HK-2 (cell line): ENCODE data around the gene IGFBP5.

Source experiments
- DNase-seq: peaks from one replicate; pipeline ENCODE4 v3.0.0-alpha.2; 2018; ENCODE audit not compliant: unreplicated experiment

IGFBP5 gene

DNA sequence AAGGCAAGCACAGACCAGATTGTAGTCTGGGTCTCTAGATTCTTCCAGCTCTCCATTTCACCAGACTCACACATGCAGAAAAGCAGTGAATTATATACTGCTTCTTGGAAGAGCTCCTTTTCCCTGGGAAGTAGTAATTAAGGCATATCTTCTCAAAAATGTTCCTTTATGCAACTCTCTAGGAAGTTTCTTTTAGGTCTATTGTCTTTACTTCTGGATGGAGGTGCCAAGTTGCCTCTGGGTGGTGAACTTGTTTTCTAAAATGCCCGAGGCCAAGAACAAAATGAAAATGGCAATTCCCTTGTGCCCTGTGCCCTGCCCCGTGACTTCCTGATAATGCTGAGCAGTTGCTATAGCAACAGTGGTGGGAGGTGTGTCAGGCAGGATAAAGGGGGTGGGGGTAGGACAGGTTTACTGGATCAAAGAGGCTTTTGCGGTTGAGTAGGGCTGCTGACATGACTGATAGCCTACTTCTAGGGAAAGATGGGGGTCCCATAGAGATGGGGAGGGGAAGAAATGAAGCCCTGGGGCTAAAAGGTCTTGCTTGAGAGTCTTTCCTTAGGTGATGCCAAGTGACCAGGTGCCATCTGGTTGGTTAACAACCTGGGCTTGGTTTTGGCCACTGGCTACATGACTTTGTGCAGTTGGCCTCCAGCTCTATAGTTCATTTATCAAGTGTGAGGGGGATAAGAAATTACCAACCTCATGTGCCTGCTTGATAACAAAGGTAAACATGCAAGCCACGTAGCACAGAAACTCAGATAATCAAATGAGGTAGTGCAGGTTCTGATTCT is 50.3 kb downstream of the IGFBP5 start:
- DNase-seq = no peak

DNA sequence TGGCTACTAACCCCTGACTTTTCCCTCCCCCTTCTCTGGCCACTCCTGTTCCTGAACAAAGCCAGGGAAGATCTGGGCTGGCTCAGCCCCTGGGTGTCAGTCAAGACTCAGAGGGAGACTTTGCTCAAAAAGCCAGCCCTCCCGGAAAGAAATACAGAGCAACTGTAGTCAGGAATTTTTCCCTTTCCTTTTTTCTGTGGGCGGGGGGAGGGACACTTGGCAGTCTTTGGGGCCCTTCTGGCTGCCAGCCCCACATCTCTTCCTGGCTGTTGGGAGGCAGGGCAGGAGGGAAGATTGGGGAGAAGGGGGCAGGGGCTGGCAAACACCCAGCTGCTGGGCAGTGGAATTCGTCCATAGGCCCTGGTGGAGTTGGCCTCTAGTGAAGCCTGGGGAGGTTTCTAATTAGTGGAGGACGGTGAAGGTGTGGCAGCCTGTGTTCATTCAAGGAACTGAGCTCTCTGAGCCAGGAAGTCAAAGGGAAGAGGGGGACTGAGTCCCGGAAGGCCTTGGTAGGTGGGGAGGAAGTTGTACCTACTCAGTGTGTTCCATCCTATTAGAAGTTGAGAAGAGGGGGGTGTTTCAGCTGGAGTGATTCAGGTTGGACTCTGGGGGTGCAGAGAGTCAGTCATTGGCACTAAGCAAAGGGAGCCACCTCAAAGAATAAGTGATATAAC is 51.2 kb downstream of the IGFBP5 start:
- no peak for DNase-seq

DNA sequence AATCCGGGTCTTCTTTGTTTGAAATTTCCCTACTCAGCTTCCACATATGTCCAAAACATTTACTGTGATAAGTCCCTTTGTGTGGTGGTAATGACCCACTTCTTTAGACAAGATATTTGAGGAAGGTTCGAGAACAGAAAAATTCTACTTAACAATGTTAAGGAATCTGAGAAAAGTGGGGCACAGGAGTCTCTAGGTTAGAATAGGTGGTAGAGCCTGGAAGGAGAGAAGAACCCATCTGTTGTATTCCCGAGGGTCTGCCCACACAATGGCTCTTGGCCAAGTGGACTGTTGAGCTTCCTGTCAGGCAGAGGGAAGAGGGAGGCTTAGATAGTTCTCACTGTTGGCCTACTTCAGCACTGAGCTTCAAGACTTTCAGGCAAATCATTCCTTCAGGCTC is 57.9 kb downstream of the IGFBP5 start:
- DNase-seq = no peak

DNA sequence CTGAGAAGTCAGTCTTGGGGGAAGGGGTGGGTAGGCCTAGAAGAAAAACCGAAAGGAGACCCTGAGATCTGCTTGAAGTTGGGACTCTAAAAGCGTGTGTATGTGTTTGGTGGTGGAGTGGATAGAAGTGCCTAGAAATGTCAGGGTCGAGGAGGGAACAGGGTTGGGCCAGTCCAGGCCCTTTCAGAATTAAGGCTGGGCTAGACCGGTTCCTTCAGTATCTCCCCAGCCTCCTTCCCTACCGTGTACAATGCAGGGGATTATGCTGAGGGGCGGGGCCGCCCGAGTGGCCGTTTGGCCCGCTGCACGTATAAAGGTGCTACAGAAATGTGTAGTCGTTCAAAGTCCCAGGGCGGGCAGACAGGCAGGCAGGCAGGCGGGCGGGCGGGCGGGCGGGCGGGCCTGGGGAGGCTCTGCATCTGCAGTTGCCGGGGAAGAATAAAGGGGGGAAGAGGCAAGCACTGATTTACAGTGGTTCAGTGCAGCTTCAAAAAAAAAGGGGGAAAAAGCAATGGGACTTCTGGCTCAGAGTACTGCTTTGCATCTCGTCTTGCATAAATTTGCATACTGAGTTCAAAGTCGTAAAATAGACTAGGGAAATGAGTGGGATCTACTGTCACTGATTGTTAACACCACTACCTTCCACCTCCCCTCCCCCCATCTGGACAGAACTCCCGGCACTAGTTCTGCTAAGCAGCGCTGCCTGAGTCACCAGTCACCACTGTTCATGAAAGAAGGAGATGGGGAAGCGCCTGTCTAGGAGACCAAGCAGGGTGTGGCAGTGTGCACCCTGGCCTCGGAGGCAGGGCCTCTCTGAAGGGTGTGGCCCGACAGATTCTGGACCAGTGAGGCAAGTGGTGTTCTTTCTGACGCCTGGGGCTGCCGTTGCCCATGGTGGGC is 58.5 kb downstream of the IGFBP5 start:
- DNase-seq = peak; percentile 17

DNA sequence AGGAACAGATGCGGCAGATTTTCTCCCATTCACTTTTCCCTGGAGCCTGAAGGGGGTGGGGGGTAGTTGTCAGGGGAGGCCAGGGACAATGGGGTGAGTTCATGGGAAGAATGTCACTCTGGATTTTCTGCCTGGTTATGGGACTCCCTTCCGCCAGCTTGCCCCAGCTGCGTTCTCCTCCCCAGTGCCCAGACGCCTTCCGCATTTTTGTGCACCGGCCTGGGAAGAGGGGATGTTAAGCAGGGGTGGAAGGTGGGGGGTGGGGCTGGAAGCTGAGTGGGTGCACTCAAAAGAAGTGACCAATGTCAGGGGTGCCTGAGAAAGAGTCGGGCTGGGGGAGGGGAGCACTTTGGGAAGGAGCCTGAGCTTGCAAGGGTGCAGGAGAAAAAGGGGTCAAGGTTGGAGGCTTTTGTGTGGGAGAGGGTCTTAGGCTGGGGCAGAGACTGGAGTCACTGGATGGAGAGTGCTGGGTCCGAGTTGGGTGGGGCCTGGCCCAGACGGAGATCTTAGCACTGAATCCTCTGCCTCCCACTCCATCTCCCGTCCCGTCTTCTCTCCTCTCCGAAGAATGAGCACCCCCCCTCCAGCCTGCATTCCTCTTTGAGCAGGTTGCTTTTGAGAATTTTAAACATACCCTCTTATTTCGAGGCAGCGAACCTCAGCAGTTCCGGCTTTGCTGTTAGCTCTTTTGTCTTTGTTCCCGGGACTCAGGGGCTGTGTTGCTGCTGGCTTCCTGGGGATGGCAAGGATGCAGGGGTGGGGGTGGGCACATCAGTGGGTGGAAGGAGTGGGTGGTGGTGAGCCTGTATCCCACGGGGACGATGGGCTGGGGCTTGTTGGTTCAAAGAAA is 59.4 kb downstream of the IGFBP5 start:
- DNase-seq = no peak

DNA sequence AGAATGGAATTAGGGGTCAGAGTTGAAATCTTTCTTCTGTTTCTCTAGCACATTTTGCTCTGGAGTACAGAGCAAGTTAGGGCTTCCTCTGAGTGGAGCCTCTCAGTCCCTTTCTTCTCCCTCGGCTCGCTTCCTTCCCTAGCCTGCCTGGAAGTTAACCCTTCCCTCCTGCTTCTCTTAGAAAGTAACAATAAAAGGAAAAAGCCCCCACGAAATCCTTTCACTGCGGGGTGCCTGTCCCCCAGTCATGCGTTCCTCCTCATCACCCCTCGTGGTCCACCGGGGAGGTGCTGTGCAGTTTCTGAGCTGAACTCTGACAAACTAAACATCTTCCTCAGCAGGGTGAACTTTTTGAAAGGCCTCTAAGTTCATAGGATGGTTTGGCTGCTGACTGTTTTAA is 60.2 kb downstream of the IGFBP5 start:
- DNase-seq = no peak

DNA sequence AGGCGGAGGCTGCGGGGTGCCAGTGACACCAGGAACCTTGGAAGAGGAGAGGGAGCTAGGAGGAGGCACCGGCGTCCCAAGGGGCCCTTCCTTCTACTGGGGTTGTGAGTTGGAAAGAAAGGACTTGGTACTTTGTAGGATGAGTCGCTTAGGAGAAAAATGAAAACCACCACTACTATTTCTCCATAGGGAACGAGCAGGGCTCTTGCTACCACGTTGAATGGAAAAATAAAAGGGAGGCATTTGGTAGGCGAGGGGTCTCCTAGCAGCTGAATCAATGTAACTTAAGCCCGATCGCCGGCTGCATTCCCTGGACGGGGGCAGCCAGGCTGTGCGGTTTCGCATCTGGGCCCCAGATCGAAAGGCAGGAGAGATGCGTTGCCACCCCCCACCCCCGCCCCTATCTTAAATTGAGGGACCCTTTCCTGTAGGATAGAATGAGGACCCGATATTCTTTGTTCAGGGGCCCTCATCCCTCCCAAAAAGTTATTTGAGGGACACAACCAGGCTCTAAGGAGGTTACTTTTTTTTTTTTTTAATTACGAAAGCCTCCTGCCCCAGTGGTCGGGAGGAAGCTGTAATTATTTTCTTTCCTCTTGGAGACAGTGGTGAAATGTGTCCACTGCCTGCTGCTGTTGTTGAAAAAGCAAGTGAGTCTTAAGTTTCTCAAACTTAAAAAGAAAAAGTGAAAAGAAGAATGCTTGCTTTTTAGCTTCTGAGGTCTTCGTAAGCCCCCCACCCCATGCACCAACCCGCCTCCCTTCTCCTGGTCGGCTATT is 60.8 kb downstream of the IGFBP5 start:
- DNase-seq = no peak

DNA sequence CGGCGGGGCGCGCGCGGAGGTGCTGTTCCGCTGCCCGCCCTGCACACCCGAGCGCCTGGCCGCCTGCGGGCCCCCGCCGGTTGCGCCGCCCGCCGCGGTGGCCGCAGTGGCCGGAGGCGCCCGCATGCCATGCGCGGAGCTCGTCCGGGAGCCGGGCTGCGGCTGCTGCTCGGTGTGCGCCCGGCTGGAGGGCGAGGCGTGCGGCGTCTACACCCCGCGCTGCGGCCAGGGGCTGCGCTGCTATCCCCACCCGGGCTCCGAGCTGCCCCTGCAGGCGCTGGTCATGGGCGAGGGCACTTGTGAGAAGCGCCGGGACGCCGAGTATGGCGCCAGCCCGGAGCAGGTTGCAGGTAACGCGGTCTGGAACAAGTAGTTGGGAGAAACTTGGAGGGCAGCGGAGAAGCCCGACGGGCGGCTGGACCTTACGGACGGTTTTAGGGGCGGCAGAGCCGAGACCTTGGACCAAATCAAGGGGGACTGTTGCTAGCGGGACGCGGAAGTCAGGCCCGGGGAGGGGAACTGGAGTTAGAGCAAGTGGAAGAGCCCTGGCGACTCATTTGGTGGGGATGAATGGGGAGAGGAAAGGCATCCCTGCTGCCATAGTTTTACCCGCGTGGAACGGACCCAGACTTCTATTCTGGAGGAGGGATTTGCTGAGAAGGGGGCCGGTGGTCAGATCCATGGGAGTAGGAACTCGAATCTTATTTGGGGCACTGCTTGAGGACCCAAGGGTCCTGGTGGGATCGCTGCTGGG is 61.6 kb downstream of the IGFBP5 start:
- DNase-seq = peak; percentile 12

DNA sequence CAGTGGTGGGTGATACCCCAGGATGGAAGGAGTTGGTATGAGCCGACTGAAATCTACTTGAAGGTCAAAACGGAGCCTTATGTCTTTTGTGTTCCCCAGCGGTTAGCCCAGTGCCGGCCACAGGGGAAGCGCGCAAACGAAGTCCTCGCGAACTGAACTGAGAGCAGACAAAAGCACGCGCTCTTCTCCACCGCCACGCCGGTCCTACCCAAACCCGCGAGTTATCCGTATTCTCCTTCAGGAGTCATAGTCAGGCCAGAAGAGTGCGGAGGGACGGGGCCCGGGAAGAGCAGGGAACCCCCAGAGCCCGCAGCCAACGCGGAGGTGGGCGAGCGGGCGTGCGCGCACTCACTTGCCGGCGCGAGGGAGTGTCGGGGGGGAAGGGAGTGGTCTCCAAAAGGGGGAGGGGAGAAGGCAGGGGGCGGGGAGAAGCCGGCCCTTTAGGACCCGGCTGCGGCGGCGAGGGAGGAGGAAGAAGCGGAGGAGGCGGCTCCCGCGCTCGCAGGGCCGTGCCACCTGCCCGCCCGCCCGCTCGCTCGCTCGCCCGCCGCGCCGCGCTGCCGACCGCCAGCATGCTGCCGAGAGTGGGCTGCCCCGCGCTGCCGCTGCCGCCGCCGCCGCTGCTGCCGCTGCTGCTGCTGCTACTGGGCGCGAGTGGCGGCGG is 62.3 kb downstream of the IGFBP5 start, which contains the start of gene IGFBP2:
Gene IGFBP2 (plus strand): TSS at position 469 of the 664 bp plus-strand sequence. CDS start 104 bp downstream, at position 573.
- DNase-seq = no peak

DNA sequence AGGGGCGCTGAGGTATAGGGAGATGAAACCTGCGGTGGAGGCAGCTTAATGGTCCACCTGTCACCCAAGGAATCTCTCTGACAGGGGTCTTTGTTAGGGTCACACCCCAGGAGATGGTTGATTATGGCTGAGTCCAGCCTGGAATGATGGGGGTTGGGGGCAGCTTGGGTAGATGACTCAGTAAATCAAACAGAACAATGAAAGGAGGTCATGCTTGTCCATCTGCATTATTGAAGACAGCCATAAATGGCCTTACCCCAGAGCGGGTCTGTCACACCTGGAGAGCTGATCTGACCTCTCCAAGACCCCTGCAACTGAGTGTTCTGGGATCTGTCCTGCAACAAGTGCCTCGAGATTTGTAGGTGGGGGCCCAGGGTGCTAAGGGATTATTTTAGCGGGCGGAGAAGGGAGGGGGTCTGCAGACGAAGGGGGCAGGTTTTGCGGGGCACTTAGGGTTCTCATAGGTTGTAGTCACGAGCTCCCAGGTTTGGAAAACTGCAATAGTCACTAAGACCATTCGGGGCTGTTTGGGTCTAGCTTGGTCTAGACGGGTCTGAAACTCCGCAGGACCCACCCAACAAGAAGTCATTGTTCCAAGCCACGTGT is 62.9 kb downstream of the IGFBP5 start:
- no peak for DNase-seq

DNA sequence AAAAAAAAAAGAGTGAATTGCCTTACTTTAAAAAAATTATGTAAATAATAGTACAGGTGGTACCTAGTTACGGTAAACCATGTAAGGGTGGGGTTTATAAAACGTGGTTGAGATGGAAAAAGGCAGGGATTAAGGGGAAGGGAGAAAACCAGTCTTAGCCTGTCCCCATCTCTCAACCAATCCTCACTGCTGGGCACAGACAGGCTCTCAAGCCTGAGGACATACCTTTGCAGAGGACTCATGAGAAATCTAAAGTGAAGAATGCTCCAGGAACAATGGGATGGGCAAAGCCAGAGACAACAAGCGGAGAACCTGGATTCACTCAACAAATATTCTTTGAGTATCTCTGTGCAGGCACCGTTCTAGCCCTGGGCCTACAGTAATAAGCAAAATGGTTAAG is 65.6 kb downstream of the IGFBP5 start:
- DNase-seq = no peak

DNA sequence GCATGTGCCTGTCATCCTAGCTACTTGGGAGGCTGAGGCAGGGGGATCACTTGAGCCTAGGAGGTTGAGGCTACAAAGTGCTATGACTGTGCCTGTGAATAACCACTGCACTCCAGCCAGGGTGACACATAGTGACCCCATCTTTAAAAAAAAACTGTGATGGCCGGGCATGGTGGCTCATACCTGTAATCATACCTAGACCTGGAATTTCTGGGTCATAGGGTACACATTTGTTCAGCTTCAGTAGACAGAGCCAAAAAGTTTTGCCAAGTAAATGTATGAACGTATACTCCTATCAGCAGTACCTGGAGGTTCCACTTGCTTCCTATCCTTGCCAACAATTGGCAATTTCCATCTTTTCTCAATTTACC is 68.5 kb downstream of the IGFBP5 start:
- DNase-seq = no peak

DNA sequence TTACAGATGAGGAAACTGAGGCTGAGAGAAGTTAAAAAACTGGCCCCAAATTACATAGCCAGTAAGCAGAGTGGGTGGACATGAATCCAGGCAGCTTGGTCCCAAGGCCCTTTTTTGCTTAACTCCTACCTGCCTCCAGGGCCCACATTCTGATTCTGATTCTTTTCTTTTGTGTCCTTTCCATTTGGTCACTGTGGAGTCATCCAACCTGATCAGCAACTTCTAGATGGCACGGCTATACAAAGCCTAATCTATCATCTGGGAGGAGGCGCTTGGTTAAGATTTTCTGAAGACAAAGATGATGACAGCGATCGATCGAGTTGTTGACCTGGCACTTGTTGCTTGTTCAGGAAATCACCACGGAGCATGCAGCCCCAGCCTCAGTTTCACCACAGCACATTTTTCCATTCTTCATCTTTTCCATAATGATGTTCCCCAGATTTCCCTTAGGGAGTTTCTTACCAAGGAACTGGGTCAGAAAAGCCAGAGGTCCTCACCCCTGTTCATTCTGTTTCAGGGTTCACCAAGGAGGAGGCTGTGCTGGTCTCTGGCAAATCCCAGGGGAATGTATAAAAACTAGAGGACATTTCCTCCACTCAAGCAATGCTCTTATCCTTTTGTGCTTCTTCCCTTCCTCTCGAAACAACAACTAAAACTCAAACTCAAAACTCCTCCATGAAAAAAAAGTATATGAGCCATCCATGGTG is 69.0 kb downstream of the IGFBP5 start:
- DNase-seq = no peak

DNA sequence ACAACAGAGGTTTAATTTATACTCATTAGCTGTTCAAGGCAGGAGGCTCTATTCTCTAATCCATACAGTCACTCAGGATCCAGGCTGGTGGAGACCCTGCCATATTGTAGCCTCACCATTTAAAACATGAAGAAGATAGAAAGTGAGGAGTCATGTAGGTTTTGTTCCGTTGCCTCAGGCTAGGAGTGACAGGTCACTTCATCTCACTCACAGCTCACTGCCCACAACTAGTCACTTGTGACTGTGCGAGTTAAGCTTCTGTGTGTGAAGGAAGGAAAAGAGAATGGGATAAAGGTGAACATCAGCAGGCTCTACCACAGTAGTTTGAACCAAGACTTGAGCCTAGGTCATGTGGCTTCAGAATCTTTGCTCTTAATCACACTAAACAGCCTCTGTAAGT is 71.1 kb downstream of the IGFBP5 start:
- DNase-seq = no peak

DNA sequence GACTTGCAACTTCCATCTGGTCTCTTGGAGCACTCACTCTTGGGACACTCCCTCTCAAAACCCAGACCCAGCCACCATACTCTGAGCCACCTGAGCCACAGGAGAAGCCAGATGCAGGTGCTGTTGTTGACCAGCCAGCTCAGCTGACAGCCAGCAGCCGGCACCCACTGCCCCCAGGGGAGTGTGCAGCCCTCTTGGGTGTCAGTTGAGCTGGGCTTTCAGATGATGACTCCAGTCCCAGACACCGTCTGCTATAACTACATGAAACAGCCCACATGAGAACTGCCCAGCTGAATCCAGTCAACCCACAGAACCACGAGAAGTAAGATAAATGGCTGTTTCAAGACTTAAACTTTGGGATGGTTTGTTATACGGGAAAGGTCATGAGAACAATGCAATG is 72.8 kb downstream of the IGFBP5 start:
- DNase-seq = no peak
